GM19455 (cell line): ENCODE results near the gene CAMTA1.
"Not testable (repeated sequence)": the region's sequence is repeated elsewhere in the genome, so short reads cannot be mapped to it uniquely, and the experiment has no call there.

Source experiments
- ATAC-seq: cut with Tn5 transposase; IDR thresholded peaks from one replicate; pipeline ENCODE4 v1.9.1; 2021; ENCODE audit not compliant: unreplicated experiment

Gene CAMTA1

DNA sequence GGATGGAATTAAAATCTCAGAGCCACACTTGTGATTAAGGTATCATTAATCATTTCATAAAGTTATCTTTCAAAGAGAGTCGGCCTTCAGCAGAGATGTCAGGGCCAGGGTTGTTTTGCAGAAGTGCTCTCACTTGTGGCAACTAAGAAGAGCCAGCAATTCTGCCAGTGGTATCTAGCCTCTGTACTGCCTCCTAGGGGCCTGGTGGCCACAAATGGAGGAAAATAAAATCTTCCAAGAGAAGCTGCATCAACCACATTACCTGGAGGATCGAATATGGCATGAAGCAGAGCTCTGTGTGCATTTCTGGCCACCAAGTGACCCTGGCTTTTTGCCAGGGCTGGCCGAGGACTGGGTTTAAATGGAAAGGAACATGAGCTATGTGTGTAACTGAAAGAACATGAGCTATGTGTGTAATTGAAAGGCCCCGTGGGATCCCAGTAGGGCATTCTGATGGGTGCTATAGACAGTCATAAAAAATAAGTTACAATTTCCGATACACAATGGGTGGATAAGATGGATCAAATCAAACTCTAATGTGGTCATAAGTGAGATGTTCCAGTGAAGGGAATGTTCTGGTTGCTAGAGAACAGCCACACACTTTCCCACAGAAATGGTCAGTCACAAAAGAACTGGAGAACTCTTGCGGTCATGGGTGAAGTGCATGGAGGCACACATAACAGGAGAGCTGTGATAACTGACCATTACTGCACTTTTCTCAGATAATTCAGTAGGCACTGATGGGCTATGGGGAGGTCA, 335.8 kb downstream of the CAMTA1 start:
- ATAC-seq, result no peak

GRCh38 chr1:7121622-7121988, 336.4 kb downstream of the CAMTA1 start:
- ATAC-seq, result no peak

- ATAC-seq, result no peak
These were observed 342.2 kb downstream of the CAMTA1 start for GRCh38 chr1:7127322-7128075.

- no peak for ATAC-seq
These were observed 343.0 kb downstream of the CAMTA1 start for GRCh38 chr1:7128293-7128692.

- ATAC-seq, result no peak
These were observed 344.9 kb downstream of the CAMTA1 start for GRCh38 chr1:7130127-7130526.

DNA sequence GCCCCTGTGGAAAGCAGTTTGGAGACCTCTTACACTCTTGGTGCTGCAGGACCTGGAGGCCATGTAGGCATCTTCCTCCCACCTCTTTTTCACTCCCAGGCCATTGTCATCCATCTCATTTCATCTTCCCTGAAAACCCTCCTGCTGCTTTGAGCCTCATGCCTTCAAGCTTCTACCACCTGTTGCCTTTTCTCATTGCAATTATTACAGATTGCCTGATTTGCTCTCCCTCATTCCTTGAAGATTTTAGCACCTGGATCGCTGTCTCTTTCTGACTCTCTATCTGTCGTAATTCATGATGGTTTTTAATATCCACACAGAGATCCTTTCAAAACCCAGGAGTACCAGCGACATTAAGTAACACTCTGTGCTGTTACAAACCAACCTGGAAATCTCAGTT, 350.2 kb downstream of the CAMTA1 start:
- ATAC-seq, result no peak

DNA sequence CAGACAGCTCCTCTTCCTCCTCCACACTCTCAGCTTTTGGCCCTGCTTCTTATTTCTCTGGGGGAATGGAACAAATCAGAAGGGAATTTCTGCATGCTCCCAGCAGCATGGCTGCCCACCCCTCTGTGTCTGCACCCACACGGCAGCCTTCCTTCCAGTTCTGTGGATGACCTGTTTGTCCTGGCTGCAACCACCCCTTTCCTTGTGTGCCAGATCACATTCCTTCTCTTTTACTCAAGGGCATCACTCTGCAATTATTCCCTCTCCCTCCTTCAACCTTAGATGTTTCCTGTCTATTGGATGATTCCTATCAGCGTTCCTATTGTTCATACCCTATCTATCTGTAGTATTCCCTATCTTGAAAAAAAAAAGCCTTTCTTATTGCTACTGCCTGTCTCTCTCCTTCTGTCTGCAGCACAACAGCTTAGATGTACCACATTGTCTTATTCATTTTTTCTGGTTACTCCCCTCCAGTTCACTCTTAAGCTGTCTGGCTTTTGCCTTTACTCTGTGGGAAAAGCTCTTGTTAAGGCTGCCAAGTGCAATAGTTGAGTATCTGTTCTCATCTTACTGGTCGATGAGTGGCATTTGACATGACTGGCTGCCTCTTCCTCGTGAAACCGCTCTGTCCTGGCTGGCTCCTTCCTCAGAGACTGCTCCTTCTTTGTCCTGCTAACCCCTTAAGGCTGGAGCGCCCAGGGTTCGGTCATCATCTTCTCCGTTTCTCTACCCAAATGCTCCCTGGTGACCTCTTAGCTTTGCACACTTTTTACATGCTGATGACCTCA, 351.1 kb downstream of the CAMTA1 start:
- no peak for ATAC-seq

GRCh38 chr1:7140251-7140650, 355.0 kb downstream of the CAMTA1 start:
- ATAC-seq, result no peak

DNA sequence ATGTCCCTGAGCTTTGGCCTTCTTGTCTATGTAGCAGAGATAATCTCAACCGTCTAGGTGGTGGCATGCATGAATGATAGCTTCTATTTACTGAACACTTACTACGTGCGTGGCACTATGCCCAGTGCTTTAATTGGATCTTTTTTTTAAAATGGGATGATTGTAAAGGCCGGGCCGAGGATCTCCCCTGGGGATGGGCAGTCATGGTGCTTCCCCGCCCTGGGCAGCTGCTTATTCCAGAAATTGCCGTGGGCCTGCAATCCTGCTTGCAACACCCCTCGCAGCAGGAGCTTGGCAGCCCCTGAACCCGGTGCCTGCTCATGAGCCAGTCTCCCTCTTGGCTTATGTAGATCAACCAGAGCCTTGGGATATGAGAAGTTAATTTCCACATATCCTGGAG, 360.7 kb downstream of the CAMTA1 start:
- no peak for ATAC-seq

- ATAC-seq, result no peak
These were observed 361.5 kb downstream of the CAMTA1 start for GRCh38 chr1:7146710-7147109.

DNA sequence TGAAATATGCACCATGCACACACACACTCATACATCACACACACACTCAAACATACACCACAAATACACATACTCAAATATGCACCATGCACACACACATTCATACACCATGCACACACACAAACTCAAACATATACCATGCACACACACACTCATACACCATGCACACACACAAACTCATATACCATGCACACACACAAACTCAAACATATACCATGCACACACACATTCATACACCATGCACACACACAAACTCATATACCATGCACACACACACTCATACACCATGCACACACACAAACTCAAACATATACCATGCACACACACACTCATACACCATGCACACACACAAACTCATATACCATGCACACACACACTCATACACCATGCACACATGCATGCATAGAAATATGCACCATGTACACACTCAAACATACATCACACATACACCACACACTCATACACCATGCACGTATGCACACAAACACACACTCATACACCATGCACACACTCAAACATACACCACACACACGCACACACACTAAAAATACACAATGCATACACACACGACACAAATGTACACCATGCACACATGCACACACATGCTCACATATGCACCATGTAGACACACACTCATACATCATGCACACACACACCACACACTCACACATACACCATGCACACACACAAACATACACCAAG, 362.5 kb downstream of the CAMTA1 start:
- not testable (repeated sequence) for ATAC-seq

GRCh38 chr1:7149080-7149838, 364.0 kb downstream of the CAMTA1 start:
- no peak for ATAC-seq

DNA sequence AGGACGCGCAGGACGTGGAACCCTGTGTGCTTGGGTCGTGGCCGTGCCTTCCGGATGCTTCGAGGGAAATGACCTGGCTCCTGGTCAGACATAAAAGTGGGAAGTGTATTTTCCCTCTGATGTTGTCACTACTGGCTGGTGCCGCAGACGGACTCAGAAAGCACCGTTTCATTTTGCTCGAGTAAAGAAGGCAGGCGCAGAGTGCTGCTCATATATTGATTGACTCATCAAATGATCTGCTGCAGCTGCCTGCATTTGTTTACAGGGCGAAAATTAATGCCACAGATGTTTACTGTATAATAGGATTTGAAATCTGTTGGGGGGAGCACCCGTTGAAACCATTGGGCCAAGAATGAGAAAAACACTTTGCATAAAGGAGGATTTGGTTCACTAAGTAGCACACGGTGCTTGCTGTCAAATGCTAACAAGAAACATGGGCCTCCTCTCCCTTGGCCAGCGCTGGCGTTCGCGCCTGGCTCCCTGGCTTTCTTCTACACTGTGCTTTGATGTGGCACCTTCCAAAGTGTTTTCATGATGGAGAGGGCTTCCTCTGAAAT, 365.5 kb downstream of the CAMTA1 start:
- no peak for ATAC-seq

DNA sequence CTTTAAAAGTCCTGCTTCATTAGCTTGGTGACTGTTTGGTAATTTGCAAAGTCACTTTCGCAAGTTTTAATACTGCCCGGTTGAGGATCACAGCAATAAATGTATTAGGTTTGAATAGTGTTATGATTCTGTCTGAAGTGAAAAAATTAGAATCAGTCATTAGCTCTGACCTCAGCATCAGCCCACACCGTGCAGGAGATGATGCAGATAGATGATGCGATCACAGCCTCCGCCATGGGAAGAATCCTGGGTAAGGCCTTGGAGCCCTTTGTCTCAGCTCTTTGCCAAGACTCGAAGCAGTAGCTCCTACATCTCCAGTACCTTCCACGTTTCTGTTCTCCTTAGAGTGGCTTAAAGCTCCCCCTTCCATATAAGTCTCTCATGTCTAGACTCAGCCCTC, 366.7 kb downstream of the CAMTA1 start:
- ATAC-seq, result no peak

GRCh38 chr1:7152655-7153054, 367.4 kb downstream of the CAMTA1 start:
- no peak for ATAC-seq

DNA sequence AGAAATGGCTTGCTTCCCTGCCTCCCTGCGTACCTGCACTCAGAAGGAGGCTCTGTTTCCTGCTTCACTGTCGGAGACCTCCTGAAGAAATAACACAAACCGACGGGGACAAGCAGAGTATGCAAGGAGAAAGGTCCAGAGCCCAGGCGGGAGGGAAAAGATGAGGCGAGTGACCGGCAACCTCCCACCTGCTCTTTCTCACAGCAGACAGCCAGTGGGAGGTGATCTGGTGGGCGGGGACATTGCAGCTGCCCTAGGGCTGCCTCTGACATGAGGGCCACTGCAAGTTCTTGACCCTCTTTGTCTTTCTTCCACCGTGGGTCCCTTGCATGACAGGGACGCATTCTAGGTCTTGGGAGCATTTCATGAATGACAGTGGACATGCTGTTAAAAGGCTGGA, 368.2 kb downstream of the CAMTA1 start:
- ATAC-seq, result no peak

- no peak for ATAC-seq
These were observed 374.0 kb downstream of the CAMTA1 start for GRCh38 chr1:7159116-7159781.

- not testable (repeated sequence) for ATAC-seq
These were observed 383.3 kb downstream of the CAMTA1 start for GRCh38 chr1:7168554-7168953.

DNA sequence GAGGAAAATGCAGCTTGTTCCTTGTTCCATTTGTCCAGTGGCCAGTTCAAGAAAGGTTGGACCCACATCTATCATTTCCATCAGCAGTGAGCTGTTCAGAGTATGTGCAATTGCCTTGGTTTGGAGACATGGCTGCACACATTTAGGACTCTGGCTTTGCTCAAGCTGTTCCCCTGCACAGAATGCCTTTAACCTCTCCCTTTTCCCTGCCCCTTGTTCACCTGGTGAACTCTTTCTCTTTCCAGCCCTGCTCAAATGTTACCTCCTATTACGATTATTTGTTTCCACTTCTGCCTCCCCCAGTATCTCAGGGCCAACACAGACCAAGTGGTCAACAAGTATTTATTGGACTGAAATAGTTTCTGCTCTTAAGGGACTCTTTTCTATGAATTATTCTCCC, 385.9 kb downstream of the CAMTA1 start:
- no peak for ATAC-seq

- no peak for ATAC-seq
These were observed 386.3 kb downstream of the CAMTA1 start for GRCh38 chr1:7171574-7171973.
